Activated CD8-positive, alpha-beta memory T cell treated with anti-CD3 and anti-CD28 coated beads, Interleukin-2, amount 50 U/mL, for 1 hour (primary cell): ENCODE measurements around the gene ST8SIA4.

Experiments used
- DNase-seq: peaks from one replicate; pipeline ENCODE4 v3.0.0-alpha.2; 2020; ENCODE audit errors: extremely low read depth

ST8SIA4 gene

GRCh38 chr5:100872408-100873190, 30.5 kb downstream of the ST8SIA4 start:
- DNase-seq = no peak

DNA sequence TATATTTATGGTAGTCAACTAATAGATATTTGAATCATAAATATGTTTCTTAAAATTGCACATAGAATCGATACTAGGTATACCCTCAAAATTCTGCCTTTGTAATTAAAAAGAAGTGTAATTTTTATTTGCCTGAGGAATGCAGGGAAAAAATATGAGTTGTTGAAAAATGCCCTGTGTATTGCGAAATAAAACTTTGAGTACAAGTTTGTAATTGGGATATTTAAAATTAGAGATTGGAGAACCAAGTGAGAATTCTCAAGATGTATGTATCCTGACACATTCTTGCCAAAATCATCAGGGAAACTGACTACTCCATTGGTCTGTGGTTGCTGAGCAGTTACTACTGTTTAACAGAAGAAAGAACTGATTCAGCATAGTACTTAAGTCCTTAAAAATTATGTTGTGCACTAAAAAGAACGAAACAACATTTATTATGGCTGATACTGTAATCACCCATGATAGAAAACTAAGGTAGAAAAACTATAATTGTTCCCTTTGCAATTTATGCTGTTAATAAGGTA, 36.0 kb downstream of the ST8SIA4 start:
- no peak for DNase-seq

DNA sequence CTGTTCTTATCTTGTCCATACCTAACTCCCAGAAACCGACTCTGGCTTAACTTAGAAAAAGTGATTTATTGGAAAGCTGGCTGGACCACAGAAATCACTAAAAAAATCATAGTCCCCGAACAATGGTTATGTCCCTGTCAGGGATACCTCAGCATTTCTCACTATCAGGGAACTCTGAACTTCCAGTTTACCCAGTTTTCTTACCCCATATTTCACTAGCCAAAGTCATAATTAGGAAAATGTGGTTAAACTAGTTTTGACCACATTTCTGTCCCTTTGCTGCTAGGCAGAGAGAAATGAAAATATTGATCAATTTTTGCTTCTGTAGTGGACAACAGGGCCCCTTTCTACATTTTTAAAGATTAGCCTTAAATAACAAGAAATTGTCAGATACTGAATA, 38.2 kb downstream of the ST8SIA4 start:
- no peak for DNase-seq

DNA sequence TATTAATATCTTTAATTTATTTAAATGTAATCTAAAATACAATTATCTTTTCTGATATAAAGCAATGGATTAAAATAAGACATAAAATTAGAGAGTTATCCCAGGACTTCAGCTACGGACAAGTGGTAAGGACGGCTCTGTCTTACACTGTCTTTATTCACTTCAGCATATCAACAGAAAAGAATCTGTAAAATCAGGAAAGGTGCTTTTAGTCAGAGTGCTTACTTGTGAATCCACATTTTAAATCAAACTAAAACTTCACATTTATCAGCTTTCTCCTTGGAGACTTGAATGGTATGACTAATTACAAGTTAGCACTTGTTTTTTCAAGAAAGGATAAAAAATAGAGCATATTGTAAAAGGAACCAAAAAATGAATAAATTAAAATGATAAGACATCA, 39.3 kb downstream of the ST8SIA4 start:
- DNase-seq = no peak

DNA sequence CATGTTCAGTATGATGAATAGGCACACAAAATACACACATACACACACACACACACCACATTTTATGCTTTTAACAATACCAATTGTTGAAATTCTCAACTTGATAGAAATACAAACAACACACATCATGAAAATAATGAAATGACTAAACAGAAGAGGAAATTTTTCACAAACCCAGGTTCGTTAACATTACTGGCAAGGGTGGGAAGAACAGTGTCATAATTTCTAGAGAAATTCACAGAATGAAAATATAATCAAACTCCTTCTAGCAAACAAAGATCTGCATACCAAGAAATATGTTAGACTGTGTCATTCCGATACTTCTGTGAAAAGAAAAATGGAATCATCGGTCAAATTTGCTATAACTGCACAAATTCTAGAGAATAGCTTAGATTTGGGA, 41.9 kb downstream of the ST8SIA4 start:
- DNase-seq = no peak

GRCh38 chr5:100860407-100860806, 42.7 kb downstream of the ST8SIA4 start:
- no peak for DNase-seq

GRCh38 chr5:100858987-100859545, 44.0 kb downstream of the ST8SIA4 start:
- no peak for DNase-seq

DNA sequence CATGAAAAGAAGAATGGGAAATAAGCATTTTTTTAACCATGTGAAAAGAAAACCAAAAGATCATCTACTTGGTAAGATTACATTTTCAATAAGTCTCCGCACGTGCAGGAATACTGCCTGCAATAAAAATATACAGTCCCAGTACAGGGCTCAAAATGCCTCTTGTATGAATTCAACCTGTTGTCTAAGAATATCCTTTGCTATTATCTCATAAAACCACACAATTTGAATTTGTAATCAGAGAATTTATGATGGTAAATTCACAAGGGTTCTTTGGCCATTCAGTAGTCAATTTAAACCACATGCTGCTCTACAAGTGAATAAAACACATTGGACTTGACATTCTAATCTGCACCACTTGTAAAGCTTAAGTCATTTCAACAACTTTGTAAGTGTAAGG, 46.6 kb downstream of the ST8SIA4 start:
- no peak for DNase-seq

DNA sequence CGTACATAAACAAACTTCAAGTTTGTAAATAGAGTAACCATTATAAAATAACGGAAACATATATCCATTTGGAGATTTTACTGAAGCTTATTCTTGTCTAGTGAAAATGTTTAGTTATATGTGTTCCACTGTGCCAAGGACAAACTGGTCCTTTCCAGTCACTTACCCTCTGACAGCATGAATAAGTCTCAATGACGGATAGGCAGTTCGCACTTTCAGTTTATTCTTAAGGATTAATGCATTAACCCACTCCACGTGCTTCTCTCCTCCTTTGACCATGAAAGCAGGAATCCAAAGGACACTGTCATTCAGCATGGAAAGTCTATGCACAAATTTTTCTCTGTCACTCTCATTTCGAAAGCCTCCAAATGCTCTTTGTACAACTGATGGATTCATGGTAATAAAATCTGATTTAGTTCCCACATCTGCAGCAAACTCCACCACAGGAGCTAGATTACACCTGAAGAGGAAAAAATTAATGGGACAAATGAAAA, 47.1 kb downstream of the ST8SIA4 start:
- no peak for DNase-seq

DNA sequence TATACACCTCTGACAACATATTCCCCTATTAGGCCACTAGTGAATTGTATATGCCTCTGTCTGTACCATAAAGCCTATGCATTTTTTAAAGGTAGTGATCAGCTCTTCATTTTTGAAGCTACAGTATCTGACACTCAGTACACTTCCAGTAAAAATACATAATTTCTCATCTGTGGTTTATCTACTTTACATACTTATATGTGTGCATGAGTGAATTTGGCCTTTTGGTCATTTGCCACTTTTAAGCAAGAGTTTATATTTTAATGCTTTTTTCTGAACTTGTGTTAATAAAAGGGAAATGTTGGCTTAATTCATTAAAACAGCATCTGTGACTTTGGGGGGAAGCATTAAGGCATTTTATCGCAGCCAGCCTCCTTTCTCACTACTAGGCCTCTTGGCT, 47.8 kb downstream of the ST8SIA4 start:
- no peak for DNase-seq

DNA sequence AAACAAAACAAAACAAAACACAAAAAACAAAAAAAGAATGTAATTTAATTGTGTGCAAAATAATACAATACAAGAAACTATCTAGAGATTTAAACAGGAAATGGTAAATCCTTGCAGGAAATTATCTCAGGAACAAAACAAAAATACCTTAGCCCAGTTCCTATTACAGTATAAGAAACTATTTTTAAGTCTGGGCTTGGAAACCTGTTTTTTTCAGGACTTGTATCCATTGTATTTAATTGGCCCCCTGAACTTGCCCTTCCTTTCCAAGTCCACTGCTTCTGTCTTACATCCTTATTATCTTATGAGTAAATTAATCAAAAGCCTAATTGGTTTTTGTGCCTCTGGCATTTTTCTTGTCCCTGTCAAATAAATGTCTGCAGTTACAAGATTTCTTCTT, 48.5 kb downstream of the ST8SIA4 start:
- DNase-seq = no peak

- DNase-seq = no peak
These were observed 49.5 kb downstream of the ST8SIA4 start for GRCh38 chr5:100853582-100853981.

DNA sequence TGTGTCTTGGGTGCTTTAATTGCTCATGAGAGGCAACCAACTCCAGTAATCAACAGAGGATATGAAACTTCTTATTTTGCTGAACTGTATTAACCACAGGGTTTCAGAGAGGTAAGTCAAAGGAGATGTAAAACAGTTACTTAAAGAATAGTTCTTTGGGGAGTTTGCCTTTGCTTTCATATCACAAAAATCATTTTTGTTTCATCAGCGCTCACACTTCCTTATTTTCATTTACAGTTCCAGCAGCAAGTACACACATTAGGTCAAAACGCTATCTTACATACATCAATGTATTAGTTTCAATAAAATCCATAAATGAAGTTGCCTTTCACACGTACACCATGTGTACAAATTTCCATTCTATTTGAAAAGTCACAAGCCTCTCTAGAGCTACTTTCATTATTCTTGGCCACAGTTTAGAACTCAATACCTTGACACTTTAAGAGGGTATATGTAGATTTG, 50.1 kb downstream of the ST8SIA4 start:
- no peak for DNase-seq

DNA sequence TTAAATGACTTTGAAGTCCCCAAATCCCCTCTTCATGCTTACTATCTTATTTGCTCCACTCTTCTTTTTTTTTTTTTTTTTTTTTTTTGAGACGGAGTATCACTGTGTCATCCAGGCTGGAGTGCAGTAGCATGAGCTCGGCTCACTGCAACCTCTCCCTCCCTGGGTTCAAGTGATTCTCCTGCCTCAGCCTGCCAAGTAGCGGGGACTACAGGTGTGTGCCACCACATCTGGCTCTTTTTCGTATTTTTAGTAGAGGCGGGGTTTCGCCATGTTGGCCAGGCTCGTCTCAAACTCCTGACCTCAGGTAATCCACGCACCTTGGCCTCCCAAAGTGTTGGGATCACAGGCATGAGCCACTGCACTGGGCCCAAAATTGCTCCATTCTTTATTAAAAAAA, 51.0 kb downstream of the ST8SIA4 start:
- DNase-seq = no peak

DNA sequence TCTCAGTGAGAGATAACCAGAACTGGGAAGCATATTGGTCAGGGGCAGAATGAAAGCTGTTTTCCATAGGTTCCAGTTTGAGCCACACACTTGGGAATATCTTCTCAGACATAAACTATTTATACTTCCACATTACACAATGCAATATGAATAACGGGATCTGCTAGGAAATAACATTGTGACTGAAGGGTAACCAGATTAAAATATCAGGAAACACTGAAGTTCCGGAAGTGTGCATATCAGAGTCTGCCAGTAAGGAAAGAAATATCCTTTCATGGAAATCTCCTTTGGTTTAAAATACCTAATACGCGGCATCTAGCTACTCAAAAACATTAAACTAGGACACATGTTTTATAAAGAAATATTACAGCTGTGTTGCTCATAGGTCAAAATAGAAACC, 56.3 kb downstream of the ST8SIA4 start:
- DNase-seq = no peak

DNA sequence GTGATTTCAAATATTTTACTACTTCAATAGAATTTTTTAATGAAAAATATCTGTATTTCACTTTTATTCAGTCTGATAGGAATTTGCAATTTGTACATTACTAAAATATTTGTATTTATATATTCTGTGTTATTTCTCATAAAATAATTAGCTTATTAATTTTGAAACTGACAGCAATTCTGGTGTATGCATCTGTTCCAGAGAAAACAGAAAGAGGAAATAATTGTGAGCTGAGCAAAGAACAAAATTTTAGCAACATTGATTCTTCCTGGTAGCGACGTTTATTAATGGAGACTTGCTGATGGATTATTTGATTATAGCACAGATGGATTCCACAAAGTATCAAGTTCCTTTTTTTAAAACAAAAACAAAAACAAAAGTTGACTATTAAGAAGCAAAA, 61.0 kb downstream of the ST8SIA4 start:
- DNase-seq = no peak

DNA sequence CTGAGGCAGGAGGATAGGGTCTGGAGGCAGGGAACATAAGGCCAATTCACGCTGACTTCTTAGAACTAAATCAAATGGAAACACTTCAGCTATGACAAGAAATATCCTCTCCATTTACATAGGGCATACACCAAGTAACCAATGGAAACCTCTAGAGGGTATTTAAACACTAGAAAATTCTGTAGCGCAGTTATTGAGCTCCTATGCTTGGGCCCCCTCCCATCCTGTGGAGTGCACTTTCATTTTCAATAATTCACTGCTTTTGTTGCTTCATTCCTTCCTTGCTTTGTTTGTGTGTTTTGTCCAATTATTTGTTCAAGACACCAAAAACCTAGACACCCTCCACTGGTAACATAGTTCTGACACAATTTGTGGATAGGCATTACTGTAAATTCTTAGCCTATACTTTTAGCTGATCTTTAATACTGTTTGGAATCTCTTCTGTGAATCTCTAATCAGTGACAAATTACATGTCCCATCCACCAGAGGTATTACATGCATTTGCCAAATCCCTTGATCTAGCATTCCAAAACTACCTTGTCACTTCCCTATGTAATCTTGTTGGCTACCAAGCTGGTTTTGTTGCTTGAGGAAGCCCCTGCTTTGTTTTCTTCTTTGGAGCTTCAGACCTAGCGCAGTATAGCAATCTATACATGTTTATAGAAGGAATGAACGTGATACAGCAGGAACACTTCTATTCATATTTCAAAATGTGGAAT, 61.6 kb downstream of the ST8SIA4 start:
- DNase-seq = no peak

DNA sequence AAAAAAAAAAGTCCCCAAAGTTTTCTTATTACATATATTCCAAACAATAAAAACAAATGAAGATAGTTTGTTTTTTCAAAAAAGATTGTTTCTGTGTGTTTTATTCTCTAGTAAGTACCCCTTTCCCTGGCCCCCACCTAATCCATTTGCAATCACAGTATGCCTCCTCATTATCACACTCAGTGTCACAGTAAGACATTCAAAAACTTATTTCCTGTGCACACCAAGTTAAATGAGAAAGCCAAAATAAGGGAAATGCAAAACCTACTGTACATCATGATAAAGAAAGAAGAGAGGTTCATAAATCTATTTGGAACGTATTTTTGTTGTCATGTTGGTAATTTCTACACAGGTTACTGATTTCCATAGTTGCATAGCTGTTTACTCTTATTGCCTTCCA, 62.3 kb downstream of the ST8SIA4 start:
- no peak for DNase-seq

- DNase-seq = no peak
These were observed 62.7 kb downstream of the ST8SIA4 start for GRCh38 chr5:100840370-100840769.

DNA sequence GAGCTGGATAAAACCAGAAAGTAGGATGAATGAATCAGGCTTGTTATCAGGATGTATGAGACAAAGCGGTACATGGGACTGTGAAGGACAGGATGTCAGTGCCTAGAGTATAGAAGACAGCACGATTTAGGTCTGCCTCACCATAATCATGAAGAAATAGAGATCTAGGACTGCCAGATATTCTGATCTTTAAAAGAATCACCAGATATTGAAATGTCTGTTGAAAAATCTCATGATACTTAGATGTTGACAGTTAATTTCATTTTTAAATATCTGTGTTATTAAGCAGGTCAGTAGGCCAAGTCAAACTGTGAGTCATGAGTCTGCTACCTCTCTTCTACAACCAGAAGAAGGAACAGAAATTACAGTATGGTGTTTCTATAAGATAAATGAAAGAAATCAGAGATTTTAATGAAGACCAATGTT, 65.0 kb downstream of the ST8SIA4 start:
- DNase-seq = no peak

GRCh38 chr5:100834519-100834918, 68.6 kb downstream of the ST8SIA4 start:
- no peak for DNase-seq
